B cell (primary cell): ENCODE data around the gene STARD9.

Experiments
- CTCF ChIP-seq: fragments of 200-600 bp; IDR thresholded peaks from one replicate; pipeline ENCODE4 v1.8.0; 2022; ENCODE audit warnings: antibody characterized with exemption, mild to moderate bottlenecking
- EZH2 ChIP-seq: IDR thresholded peaks from 2 replicates; pipeline ENCODE4 v1.6.1; 2012; ENCODE audit warnings: borderline replicate concordance, low read depth, mild to moderate bottlenecking, moderate library complexity, low read length; ENCODE audit not compliant: insufficient read depth, poor library complexity, severe bottlenecking

- no peak for TF ChIP-seq CTCF
- no peak for TF ChIP-seq EZH2
Measured at GRCh38 chr15:42707068-42707467, 131.7 kb downstream of the STARD9 start.
